Large intestine (tissue), 3 donors: ENCODE data around the gene FOXM1. TPM values are rescaled to one million over a fixed set of nuclear protein-coding genes. Genes with fewer than 3 reads are reported as not detected.

Source experiments
- DNase-seq, 2 donors: peaks; one replicate each; pipeline versions ENCODE4 v3.0.0 to v3.0.0-alpha.2; 2013
- H3K27ac ChIP-seq: one replicate; pipeline ENCODE4 v1.5.1; 2013; ENCODE audit warnings: low read length
- H3K27me3 ChIP-seq: 2 replicates; pipeline ENCODE4 v1.6.1; 2013; ENCODE audit warnings: low read length; ENCODE audit not compliant: control insufficient read depth, insufficient read depth
- H3K36me3 ChIP-seq: 2 replicates; pipeline ENCODE4 v1.6.1; 2013; ENCODE audit warnings: low read length; ENCODE audit not compliant: control insufficient read depth, insufficient read depth
- H3K4me1 ChIP-seq: one replicate; pipeline ENCODE4 v1.6.1; 2013; ENCODE audit warnings: low read length; ENCODE audit not compliant: control insufficient read depth, insufficient read depth
- H3K4me3 ChIP-seq: one replicate; pipeline ENCODE4 v1.5.1; 2013; ENCODE audit warnings: low read length
- H3K9me3 ChIP-seq: one replicate; pipeline ENCODE4 v1.6.1; 2013; ENCODE audit warnings: mild to moderate bottlenecking, low read depth, low read length, moderate library complexity; ENCODE audit not compliant: control insufficient read depth
- WGBS: methylation state at CpG from one replicate; pipeline ENCODE4 v1.1.5; 2013; ENCODE audit warnings: low lambda C conversion rate; ENCODE audit not compliant: insufficient coverage; 5-methylcytosine and 5-hydroxymethylcytosine counted together
- polyA plus RNA-seq: library from polyadenylated mRNA; unstranded; fragments of 120-200 nt; gene quantifications from one replicate; pipeline ENCODE4 v1.2.1, GENCODE V29; 2013

FOXM1 gene
- polyA plus RNA-seq, 1 donor: 18.2 TPM

- no peaks in the 10 kb centered on the region for H3K27me3 ChIP-seq
- H3K36me3 ChIP-seq: peaks cover 26% of the 10 kb centered on the region
- H3K27ac ChIP-seq: no peak overlapping the region
These were observed 18.0 kb downstream of the FOXM1 start for GRCh38 chr12:2858944-2859421.

DNA sequence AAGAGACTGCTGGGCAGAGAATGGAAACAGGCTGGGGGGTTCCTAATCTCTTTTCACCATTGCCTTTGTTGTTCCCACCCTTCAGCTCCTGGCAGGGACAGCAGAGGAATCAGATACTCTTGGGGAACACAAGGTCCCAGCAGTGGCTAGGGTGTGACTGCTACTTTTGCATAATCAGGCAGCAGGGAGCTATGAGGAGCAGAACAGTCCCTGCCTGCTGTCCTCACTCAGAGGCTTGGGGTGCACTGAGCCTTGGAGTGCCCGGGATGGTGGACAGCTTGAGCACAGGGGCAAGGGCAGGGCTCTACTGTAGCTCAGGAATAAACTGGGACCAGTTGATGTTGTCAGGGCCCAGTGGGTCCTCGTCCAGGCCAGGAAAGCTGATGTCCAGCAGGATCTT lies 18.6 kb downstream of the FOXM1 start:
- no peaks in the 10 kb centered on the region for H3K27me3 ChIP-seq
- H3K4me1 ChIP-seq: peaks cover 38% of the 10 kb centered on the region
- H3K27ac ChIP-seq: no peak overlapping the region
- H3K4me3 ChIP-seq: no peak overlapping the region
- WGBS: no CpG with 5 or more reads among the region's 2 CpGs
- no peaks in the 10 kb centered on the region for H3K9me3 ChIP-seq
- no peak for DNase-seq
- H3K36me3 ChIP-seq: peaks cover 25% of the 10 kb centered on the region

More at GRCh38 chr12:2858944-2859421, 18.0 kb downstream of the FOXM1 start:
- H3K9me3 ChIP-seq: no peaks in the 10 kb centered on the region
- H3K4me1 ChIP-seq: peaks cover 38% of the 10 kb centered on the region
- no peak overlapping the region for H3K4me3 ChIP-seq
- DNase-seq: no peak
- no CpG with 5 or more reads among the region's 12 CpGs for WGBS

DNA sequence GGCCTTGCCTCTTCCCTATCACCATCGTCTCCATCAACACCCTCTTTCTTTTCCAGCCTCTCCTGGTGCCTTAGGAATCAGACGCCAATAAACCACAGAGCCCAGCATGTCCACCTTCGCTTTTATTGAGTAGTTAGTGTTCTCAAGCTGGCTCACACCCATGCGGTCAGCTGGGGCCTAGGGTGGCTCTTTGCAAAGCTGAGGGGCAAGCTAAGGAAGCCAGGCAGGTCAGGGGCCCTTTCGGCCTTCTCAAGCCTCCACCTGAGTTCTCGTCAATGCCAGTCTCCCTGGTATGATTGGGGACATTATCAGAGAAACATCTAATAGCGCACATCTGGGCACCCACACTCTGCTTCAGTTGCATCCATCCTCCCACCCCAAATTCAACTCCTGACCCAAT lies 19.4 kb downstream of the FOXM1 start:
- WGBS: no CpG with 5 or more reads among the region's 7 CpGs
- Histone ChIP-seq H3K4me1 (peaks cover 38% of the 10 kb centered on the region), H3K27me3 (no peaks in the 10 kb centered on the region), H3K27ac (no peak overlapping the region), H3K9me3 (no peaks in the 10 kb centered on the region), H3K36me3 (peaks cover 19% of the 10 kb centered on the region), H3K4me3 (no peak overlapping the region)
- no peak for DNase-seq

- no peaks in the 10 kb centered on the region for H3K9me3 ChIP-seq
- peak within 1 kb of the TSS; percentile 57 for H3K27ac ChIP-seq
- no peaks in the 10 kb centered on the region for H3K27me3 ChIP-seq
- H3K4me3 ChIP-seq: no peak within 1 kb of the TSS
- H3K36me3 ChIP-seq: peaks cover 19% of the 10 kb centered on the region
- peak; percentile 47 to 78 for DNase-seq
- H3K4me1 ChIP-seq: peaks cover 38% of the 10 kb centered on the region
- no CpG with 5 or more reads among the region's 3 CpGs for whole genome bisulfite sequencing
These were observed 19.9 kb downstream of the FOXM1 start, which contains the start of gene TEX52 for GRCh38 chr12:2857021-2857431. Gene TEX52 (minus strand): TSS chr12:2857039. CDS start chr12:2857026, 13 bp downstream.

- no peak for DNase-seq
- Histone ChIP-seq H3K4me3 (no peak overlapping the region), H3K9me3 (no peaks in the 10 kb centered on the region), H3K27ac (no peak overlapping the region), H3K36me3 (peaks cover 19% of the 10 kb centered on the region), H3K27me3 (no peaks in the 10 kb centered on the region), H3K4me1 (peaks cover 38% of the 10 kb centered on the region)
- WGBS: no CpG with 5 or more reads among the region's 3 CpGs
These were observed 20.9 kb downstream of the FOXM1 start for GRCh38 chr12:2856051-2856450.

- Histone ChIP-seq H3K4me1 (peaks cover 38% of the 10 kb centered on the region), H3K27ac (peak overlapping the region; percentile 8), H3K27me3 (no peaks in the 10 kb centered on the region), H3K4me3 (no peak overlapping the region), H3K36me3 (peaks cover 19% of the 10 kb centered on the region), H3K9me3 (no peaks in the 10 kb centered on the region)
- 88% methylated on average over 6 of the region's 7 CpGs for WGBS
- DNase-seq: no peak
These were observed 21.4 kb downstream of the FOXM1 start for GRCh38 chr12:2855546-2855945.

DNA sequence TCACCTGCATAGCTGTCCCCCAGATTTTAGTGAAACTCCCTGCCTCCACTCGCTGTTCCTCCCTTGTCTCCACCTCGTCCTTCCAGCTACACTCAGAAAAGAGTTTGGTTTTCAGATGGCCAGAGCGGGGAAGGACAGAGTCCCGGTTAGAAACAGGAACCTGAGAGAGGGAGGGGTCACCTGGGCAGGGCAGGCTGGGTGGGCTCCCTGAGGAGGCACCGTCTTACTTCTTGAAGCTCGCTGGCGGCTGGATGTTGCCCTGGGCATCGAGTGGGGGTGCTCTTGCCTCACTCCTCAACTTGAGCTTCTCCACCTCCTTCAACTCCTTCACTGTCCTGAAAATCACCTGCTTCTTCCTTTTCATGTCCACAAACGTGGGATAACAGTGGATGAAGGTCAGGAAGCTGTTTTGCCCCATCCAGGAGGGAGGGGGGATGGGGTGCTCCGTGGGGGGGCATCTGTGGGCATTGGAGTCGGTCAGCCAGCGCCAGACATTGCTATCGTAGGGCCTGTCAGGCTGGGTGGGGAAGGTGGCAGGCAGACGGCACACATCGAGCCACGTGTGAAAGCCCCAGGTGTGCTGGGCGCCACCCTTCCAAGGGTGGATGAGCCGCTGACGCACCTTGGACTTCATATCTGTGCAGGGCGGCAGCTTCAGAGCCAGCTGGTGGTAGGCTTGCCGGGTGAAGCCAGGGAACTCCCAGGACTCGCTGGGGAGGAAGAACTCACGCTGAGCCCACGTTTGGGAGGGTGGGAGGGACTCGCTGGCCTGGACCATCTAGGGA lies 22.1 kb downstream of the FOXM1 start:
- H3K27me3 ChIP-seq: no peaks in the 10 kb centered on the region
- H3K36me3 ChIP-seq: peaks cover 19% of the 10 kb centered on the region
- H3K27ac ChIP-seq: peak overlapping the region; percentile 83
- no peak overlapping the region for H3K4me3 ChIP-seq
- H3K9me3 ChIP-seq: no peaks in the 10 kb centered on the region
- peaks cover 40% of the 10 kb centered on the region for H3K4me1 ChIP-seq
- DNase-seq: peak; percentile 95 to 97
- WGBS: no CpG with 5 or more reads among the region's 25 CpGs

DNA sequence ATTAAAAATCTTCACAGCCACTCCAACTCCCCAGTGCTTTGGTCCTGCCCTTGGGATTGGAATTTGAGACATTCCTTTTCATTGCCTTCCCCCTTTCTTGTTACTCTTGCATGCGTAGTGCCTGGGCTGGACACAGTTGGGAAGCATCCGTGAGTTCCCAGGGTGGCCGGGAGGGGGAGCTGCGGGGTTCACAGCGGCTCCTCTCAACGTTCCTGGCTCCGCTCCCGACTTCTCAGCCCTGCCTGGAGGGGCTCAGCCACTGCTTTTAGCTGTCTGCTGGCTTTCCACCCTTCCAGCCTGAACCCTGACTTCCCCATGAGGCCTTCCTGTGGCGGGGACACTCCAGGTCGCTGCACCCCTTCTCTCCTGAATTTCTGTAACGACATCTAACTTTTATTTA lies 23.3 kb downstream of the FOXM1 start:
- WGBS: no CpG with 5 or more reads among the region's 11 CpGs
- no peak overlapping the region for H3K27ac ChIP-seq
- peak; percentile 67 to 72 for DNase-seq

GRCh38 chr12:2851931-2852330 lies 25.0 kb downstream of the FOXM1 start:
- Histone ChIP-seq H3K36me3 (peaks cover 2% of the 10 kb centered on the region), H3K4me3 (no peak overlapping the region), H3K9me3 (no peaks in the 10 kb centered on the region), H3K4me1 (peaks cover 39% of the 10 kb centered on the region), H3K27ac (no peak overlapping the region), H3K27me3 (no peaks in the 10 kb centered on the region)
- WGBS: no CpG with 5 or more reads among the region's 3 CpGs
- DNase-seq: no peak

More for the DNA sequence above, 23.3 kb downstream of the FOXM1 start:
- H3K36me3 ChIP-seq: peaks cover 10% of the 10 kb centered on the region
- no peak overlapping the region for H3K4me3 ChIP-seq
- H3K9me3 ChIP-seq: no peaks in the 10 kb centered on the region
- H3K27me3 ChIP-seq: no peaks in the 10 kb centered on the region
- peaks cover 50% of the 10 kb centered on the region for H3K4me1 ChIP-seq

- H3K36me3 ChIP-seq: peaks cover 13% of the 10 kb centered on the region
- no CpG with 5 or more reads among the region's 6 CpGs for WGBS
- H3K27me3 ChIP-seq: no peaks in the 10 kb centered on the region
- no peaks in the 10 kb centered on the region for H3K9me3 ChIP-seq
- no peak overlapping the region for H3K4me3 ChIP-seq
- no peak overlapping the region for H3K27ac ChIP-seq
- no peak for DNase-seq
- H3K4me1 ChIP-seq: peaks cover 12% of the 10 kb centered on the region
These were observed 31.7 kb downstream of the FOXM1 start for GRCh38 chr12:2845280-2845679.
